22Rv1 (cell line): ENCODE data around the gene CREB3L4.

Source experiments
- H3K27ac ChIP-seq: fragments of 450-650 bp; 2 replicates; pipeline ENCODE4 v1.5.1; 2017
- ZFX ChIP-seq: fragments of 450-650 bp; IDR thresholded peaks from 2 replicates; pipeline ENCODE4 v1.6.1; 2017; ENCODE audit warnings: antibody characterized with exemption, borderline replicate concordance
- TF ChIP-seq, protein P1 (sequence below): fragments of 450-650 bp; IDR thresholded peaks from 2 replicates; pipeline ENCODE4 v1.5.1; 2017; ENCODE audit warnings: mild to moderate bottlenecking

Gene CREB3L4

DNA sequence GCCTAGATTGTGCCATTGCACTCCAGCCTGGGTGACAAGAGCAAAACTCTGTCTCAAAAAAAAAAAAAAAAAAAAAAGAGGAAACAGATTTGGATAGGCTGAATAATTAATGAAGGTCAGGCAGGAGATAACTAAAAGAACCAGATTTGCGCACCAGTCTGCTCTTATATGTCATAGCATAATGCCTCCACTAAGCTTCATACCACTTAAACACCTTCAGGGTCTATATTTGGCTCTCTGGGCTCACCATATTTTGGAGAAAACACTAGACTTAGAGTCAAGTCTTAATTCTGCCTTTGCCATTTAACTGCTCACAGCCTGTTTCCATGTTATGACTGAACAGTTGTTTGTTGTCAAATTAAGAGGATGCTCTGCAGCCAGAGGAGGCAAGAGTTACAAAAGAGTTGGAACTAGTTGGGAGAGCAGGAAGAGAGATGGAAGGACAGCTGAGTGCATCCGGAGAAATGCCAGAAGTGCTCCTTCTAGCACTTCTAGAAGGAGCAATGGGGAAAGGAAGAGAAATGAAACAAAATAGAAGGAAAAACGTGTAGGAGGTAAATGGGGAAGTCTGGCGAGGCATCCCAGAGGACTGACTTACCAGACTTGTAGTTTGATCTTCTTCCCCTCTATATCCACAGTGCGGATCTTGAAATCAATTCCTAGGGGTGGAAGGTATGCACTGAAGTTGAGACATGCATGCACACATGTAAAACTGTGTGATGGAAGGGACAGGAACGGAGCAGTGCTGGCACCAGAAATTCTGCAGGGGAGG, 16.6 kb downstream of the CREB3L4 start:
- H3K27ac ChIP-seq: no peak overlapping the region
- TF ChIP-seq, protein P1, sequence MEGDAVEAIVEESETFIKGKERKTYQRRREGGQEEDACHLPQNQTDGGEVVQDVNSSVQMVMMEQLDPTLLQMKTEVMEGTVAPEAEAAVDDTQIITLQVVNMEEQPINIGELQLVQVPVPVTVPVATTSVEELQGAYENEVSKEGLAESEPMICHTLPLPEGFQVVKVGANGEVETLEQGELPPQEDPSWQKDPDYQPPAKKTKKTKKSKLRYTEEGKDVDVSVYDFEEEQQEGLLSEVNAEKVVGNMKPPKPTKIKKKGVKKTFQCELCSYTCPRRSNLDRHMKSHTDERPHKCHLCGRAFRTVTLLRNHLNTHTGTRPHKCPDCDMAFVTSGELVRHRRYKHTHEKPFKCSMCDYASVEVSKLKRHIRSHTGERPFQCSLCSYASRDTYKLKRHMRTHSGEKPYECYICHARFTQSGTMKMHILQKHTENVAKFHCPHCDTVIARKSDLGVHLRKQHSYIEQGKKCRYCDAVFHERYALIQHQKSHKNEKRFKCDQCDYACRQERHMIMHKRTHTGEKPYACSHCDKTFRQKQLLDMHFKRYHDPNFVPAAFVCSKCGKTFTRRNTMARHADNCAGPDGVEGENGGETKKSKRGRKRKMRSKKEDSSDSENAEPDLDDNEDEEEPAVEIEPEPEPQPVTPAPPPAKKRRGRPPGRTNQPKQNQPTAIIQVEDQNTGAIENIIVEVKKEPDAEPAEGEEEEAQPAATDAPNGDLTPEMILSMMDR: no peak
- no peak for TF ChIP-seq ZFX

DNA sequence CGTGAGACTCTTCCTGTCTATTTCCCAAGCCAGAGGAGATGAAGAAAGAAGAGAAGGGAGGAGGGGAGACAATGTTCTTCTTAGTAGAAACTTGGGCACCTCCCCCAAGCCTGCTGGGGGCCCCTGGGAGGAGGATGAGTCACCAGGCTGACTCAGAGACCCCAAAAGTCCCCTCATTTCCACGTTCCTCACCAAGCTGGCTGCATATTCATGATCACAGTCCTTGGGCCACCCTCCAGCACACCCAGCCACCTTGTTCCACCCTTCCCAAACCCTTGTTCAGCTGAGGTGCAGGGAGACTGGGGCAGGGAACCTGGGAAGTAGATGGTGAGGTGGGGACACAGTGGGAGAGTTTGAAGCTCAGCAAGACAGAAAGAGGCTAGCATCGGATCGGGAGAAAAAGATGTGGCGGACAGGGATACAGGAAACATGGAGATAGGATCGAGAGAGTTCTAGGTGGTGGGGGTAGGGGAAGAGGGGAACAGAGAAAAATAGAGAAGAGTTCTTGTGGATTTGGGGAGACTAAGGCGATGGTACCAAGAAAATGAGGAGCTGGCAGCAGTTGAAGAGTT, 17.7 kb downstream of the CREB3L4 start:
- H3K27ac ChIP-seq: peak overlapping the region; percentile 92
- no peak for TF ChIP-seq ZFX
- TF ChIP-seq, protein P1: no peak

- no peak for TF ChIP-seq ZFX
- TF ChIP-seq, protein P1: no peak
- peak within 1 kb of the TSS; percentile 92 for H3K27ac ChIP-seq
Observed at GRCh38 chr1:153985941-153986761, 18.4 kb downstream of the CREB3L4 start, which contains the start of gene RAB13. TSS of gene RAB13 (minus strand) at chr1:153986339. CDS start at chr1:153986236, 103 bp downstream.

DNA sequence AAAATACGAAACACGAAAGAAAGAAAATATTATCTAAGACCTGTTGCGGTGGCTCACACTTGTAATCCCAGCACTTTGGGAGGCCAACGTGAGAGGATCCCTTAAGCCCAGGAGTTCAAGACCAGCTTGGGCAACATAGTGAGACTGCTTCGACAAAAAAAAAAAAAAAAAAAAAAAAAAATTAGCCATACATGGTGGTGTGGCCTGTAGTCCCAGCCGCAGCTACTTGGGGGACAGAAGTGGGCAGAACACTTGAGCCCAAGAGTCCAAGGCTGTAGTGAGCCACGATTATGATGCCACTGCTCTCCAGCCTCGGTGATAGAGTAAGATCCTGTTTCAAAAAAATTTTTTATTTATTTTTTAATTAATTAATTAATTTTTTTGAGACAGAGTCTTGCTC, 19.9 kb downstream of the CREB3L4 start:
- TF ChIP-seq, protein P1: no peak
- TF ChIP-seq ZFX: no peak
- H3K27ac ChIP-seq: peak overlapping the region; percentile 92

GRCh38 chr1:153990468-153991150, 22.9 kb downstream of the CREB3L4 start, which contains the start of gene RPS27:
TSS of gene RPS27 (plus strand) at chr1:153990762. CDS start at chr1:153990797, 35 bp downstream.
- TF ChIP-seq, protein P1: no peak
- TF ChIP-seq ZFX: no peak
- H3K27ac ChIP-seq: peak within 1 kb of the TSS; percentile 85

DNA sequence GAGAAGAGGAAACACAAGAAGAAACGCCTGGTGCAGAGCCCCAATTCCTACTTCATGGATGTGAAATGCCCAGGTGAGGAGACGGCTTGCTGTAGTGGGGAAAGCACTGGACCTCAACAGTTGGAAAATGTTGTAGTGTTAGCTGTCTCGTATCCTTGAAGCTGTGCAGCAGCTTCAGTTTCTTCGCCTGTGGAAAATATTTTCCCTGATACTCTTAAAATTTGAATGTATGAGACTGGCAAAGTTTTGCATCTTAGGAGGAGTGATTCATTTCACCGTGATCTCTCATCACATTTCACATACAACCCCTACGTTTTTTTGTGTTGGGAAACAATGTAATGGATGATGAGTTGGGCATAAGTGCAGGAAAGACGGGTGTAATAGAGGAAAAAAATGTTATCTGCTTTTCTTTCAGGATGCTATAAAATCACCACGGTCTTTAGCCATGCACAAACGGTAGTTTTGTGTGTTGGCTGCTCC, 23.5 kb downstream of the CREB3L4 start:
- TF ChIP-seq, protein P1: no peak
- TF ChIP-seq ZFX: no peak
- peak overlapping the region; percentile 85 for H3K27ac ChIP-seq
